Endodermal cell (in vitro differentiated cells): ENCODE measurements around the gene KIAA0930. TPM values are rescaled to one million over a fixed set of nuclear protein-coding genes. Genes with fewer than 3 reads are reported as not detected.

ENCODE experiments used
- DNase-seq: peaks from one replicate; pipeline ENCODE4 v3.0.0-alpha.2; 2017
- H3K27ac ChIP-seq: 2 replicates; pipeline ENCODE4 v1.5.1; 2013; ENCODE audit warnings: mild to moderate bottlenecking, low read depth, low read length, moderate library complexity
- H3K27me3 ChIP-seq: 2 replicates; pipeline ENCODE4 v1.6.1; 2013; ENCODE audit warnings: mild to moderate bottlenecking, low read length, moderate library complexity; ENCODE audit not compliant: insufficient read depth, control insufficient read depth, poor library complexity, severe bottlenecking
- H3K36me3 ChIP-seq: 2 replicates; pipeline ENCODE4 v1.7.0; 2013; ENCODE audit warnings: mild to moderate bottlenecking, low read length, moderate library complexity; ENCODE audit not compliant: control insufficient read depth, insufficient read depth
- H3K4me1 ChIP-seq: one replicate; pipeline ENCODE4 v1.7.0; 2013; ENCODE audit warnings: low read length; ENCODE audit not compliant: control insufficient read depth, insufficient read depth
- H3K4me3 ChIP-seq: 2 replicates; pipeline ENCODE4 v1.5.1; 2013; ENCODE audit warnings: mild to moderate bottlenecking, low read length, moderate library complexity
- H3K9ac ChIP-seq: 2 replicates; pipeline ENCODE4 v1.6.1; 2013; ENCODE audit warnings: mild to moderate bottlenecking, low read length, moderate library complexity; ENCODE audit not compliant: poor library complexity, severe bottlenecking; ENCODE audit errors: extremely low read depth
- H3K9me3 ChIP-seq: 2 replicates; pipeline ENCODE4 v1.6.1; 2013; ENCODE audit warnings: mild to moderate bottlenecking, low read length, moderate library complexity; ENCODE audit not compliant: control insufficient read depth
- H3K27ac Mint-ChIP-seq: 2 replicates; pipeline ENCODE4 v1.8.0; 2020; ENCODE audit warnings: mixed read lengths
- H3K27me3 Mint-ChIP-seq: 2 replicates; pipeline ENCODE4 v1.8.0; 2021; ENCODE audit warnings: mild to moderate bottlenecking, mixed read lengths; ENCODE audit not compliant: insufficient read depth
- H3K36me3 Mint-ChIP-seq: 2 replicates; pipeline ENCODE4 v1.8.0; 2020; ENCODE audit warnings: low read depth, mixed read lengths
- H3K4me1 Mint-ChIP-seq: 2 replicates; pipeline ENCODE4 v1.8.0; 2020; ENCODE audit warnings: mixed read lengths
- H3K4me3 Mint-ChIP-seq: 2 replicates; pipeline ENCODE4 v1.8.0; 2020; ENCODE audit warnings: mild to moderate bottlenecking, moderate library complexity, mixed read lengths
- H3K9me3 Mint-ChIP-seq: 2 replicates; pipeline ENCODE4 v1.8.0; 2020; ENCODE audit warnings: mild to moderate bottlenecking, mixed read lengths
- CTCF ChIP-seq: fragments of 200-600 bp; sonication (generic); conservative IDR thresholded peaks from 2 replicates; pipeline ENCODE4 v1.5.0; 2021; ENCODE audit warnings: antibody characterized with exemption, mild to moderate bottlenecking
- WGBS, 2 experiments: methylation state at CpG; one replicate each; pipeline versions ENCODE4 v1.1.5 to v1.1.7; 2013; ENCODE audit warnings: missing lambda C conversion rate in 2 of 2, mixed read lengths in 1 of 2; ENCODE audit not compliant: insufficient coverage in 1 of 2, insufficient read length in 1 of 2; 5-methylcytosine and 5-hydroxymethylcytosine counted together
- total RNA-seq, 2 donors: library from RNA; stranded (reverse); fragmentation: NEBNext Ultra II Directional in 1 of 2; extraction: Animal tissue kit (Norgen Biotek cat#: 25700) in 1 of 2; gene quantifications; 2 replicates in 1 of 2; 3 replicates in 1 of 2; pipeline ENCODE4 v1.2.1, GENCODE V29; 2021

KIAA0930 gene
- total RNA-seq, 2 donors from 2014 or later, result 36.2 to 47.8 TPM

- 91 to 97% methylated on average over 20 to 24 of the region's 24 CpGs for WGBS, 2 experiments
- H3K9me3 Mint-ChIP-seq, result no peaks in the 10 kb centered on the region
- Histone ChIP-seq H3K4me3 (no peak overlapping the region), H3K9me3 (no peaks in the 10 kb centered on the region), H3K9ac (no peak overlapping the region), H3K4me1 (peaks cover 7% of the 10 kb centered on the region), H3K27me3 (no peaks in the 10 kb centered on the region), H3K36me3 (no peaks in the 10 kb centered on the region), H3K27ac (peak overlapping the region; percentile 36)
- no peak for TF ChIP-seq CTCF
- no peak overlapping the region for H3K4me3 Mint-ChIP-seq
- H3K4me1 Mint-ChIP-seq, result peaks cover 10% of the 10 kb centered on the region
- H3K27me3 Mint-ChIP-seq, result no peaks in the 10 kb centered on the region
- H3K36me3 Mint-ChIP-seq, result peaks cover 5% of the 10 kb centered on the region
- H3K27ac Mint-ChIP-seq, result no peak overlapping the region
- no peak for DNase-seq
Observed at GRCh38 chr22:45207981-45208664, 32.6 kb downstream of the KIAA0930 start.

- no peak overlapping the region for H3K4me3 Mint-ChIP-seq
- TF ChIP-seq CTCF, result no peak
Observed at GRCh38 chr22:45207533-45207932, 33.2 kb downstream of the KIAA0930 start.

GRCh38 chr22:45206233-45206632 is 34.5 kb downstream of the KIAA0930 start:
- no peak for DNase-seq
- Mint-ChIP-seq H3K4me3 (no peak overlapping the region), H3K36me3 (peaks cover 5% of the 10 kb centered on the region), H3K27ac (no peak overlapping the region), H3K27me3 (no peaks in the 10 kb centered on the region), H3K4me1 (peaks cover 7% of the 10 kb centered on the region), H3K9me3 (no peaks in the 10 kb centered on the region)
- TF ChIP-seq CTCF, result no peak
- Histone ChIP-seq H3K9ac (no peak overlapping the region), H3K9me3 (no peaks in the 10 kb centered on the region), H3K27me3 (no peaks in the 10 kb centered on the region), H3K27ac (no peak overlapping the region), H3K4me3 (no peak overlapping the region), H3K36me3 (peaks cover 3% of the 10 kb centered on the region), H3K4me1 (peaks cover 11% of the 10 kb centered on the region)
- WGBS, 2 experiments, result 90 to 94% methylated on average over 4 to 6 of the region's 6 CpGs

More at GRCh38 chr22:45207533-45207932, 33.2 kb downstream of the KIAA0930 start:
- no peak overlapping the region for H3K4me3 ChIP-seq
- H3K27me3 ChIP-seq, result no peaks in the 10 kb centered on the region
- H3K27ac ChIP-seq, result no peak overlapping the region
- Mint-ChIP-seq H3K9me3 (no peaks in the 10 kb centered on the region), H3K27ac (no peak overlapping the region), H3K4me1 (peaks cover 4% of the 10 kb centered on the region), H3K27me3 (no peaks in the 10 kb centered on the region), H3K36me3 (peaks cover 5% of the 10 kb centered on the region)
- H3K4me1 ChIP-seq, result peaks cover 5% of the 10 kb centered on the region
- DNase-seq, result no peak
- H3K9ac ChIP-seq, result no peak overlapping the region
- no peaks in the 10 kb centered on the region for H3K9me3 ChIP-seq
- WGBS, 2 experiments, result 95 to 97% methylated on average over 13 of the region's 13 CpGs
- H3K36me3 ChIP-seq, result peaks cover 3% of the 10 kb centered on the region
